Measurements from ENCODE around the gene GLP1R. TPM values are rescaled to one million over a fixed set of nuclear protein-coding genes. Genes with fewer than 3 reads are reported as not detected.

The GLP1R gene
- total and polyA plus RNA-seq, 2 of the 4 experiments (the other 2 are of a cell fraction) = not detected

DNA sequence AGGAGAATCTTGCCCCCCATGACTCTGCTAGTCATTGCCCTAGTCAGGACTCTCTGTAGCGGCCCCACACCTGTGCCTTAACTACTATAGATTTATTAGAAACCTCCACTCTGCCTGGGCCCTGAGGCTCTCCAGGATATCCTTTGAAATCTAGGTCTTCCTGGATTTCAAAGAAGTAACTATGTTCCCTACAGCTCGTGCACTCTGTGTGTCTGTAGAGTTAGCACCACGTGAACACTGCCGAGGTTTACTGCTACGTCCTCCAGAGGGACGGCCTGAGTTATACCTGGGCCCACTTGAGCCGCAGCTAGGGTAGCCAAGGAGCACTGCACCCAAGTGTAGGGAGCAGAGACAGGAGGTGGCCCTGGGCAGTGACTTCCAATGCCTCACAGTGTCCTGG lies 19.8 kb downstream of the GLP1R start:
- CTCF ChIA-PET = no interaction called here

More for the DNA sequence above, 19.8 kb downstream of the GLP1R start:
- Histone ChIP-seq H2AK5ac (ENCODE audit: low read depth, low read length) (no peak overlapping the region), H3K27me3 (ENCODE audit: control insufficient read depth, insufficient read depth, low read length) (peaks cover 3% of the 10 kb centered on the region; the same call in 1 of the 2 replicates), H3K79me1 (ENCODE audit: low read depth in 1 of 2, low read length in 2 of 2) (no peaks in the 10 kb centered on the region), H3K14ac (replicated peaks; ENCODE audit: low read depth, low read length) (no peak overlapping the region), H4K5ac (ENCODE audit: low read depth, low read length) (no peak overlapping the region), H2AK9ac (replicated peaks; ENCODE audit: low read depth, low read length, poor library complexity) (no peak overlapping the region), H2BK20ac (ENCODE audit: low read depth, low read length) (no peak overlapping the region), H3K23ac (ENCODE audit: low read depth, low read length) (no peak overlapping the region), H2BK5ac (ENCODE audit: low read depth, low read length, poor library complexity, severe bottlenecking) (no peak overlapping the region), H2AFZ (replicated peaks; ENCODE audit: low read length, poor library complexity) (no peak overlapping the region), H3K4me3 (ENCODE audit: insufficient read depth, low read depth, low read length) (no peak overlapping the region), H3K4ac (ENCODE audit: low read depth, low read length) (no peak overlapping the region), H3K4me2 (ENCODE audit: low read depth, low read length) (no peak overlapping the region), H3K4me1 (ENCODE audit: control insufficient read depth, insufficient read depth, low read length) (no peaks in the 10 kb centered on the region), H3K36me3 (ENCODE audit: control insufficient read depth, insufficient read depth, low read length) (no peaks in the 10 kb centered on the region), H3K9me3 (ENCODE audit: control insufficient read depth, insufficient read depth, low read length) (no peaks in the 10 kb centered on the region), H3K27ac (ENCODE audit: insufficient read depth, low read length) (no peak overlapping the region), H4K20me1 (ENCODE audit: insufficient read depth, low read length) (no peaks in the 10 kb centered on the region), H2BK120ac (ENCODE audit: low read depth, low read length) (no peak overlapping the region), H3K56ac (ENCODE audit: extremely low read depth, insufficient read depth, low read length) (no peak overlapping the region), H4K8ac (ENCODE audit: low read depth in 2 of 2, low read length in 2 of 2) (no peak overlapping the region), H3K18ac (ENCODE audit: low read depth, low read length) (no peak overlapping the region), H2BK15ac (ENCODE audit: low read depth, low read length) (no peak overlapping the region), H3K9ac (ENCODE audit: low read depth, low read length) (no peak overlapping the region), H4K91ac (ENCODE audit: insufficient read depth, low read depth, low read length) (no peak overlapping the region), H3K9me1 (ENCODE audit: insufficient read depth, low read length) (no peaks in the 10 kb centered on the region)
- BruUV-seq (replicated peaks) = no TSS peak
- POLR2A ChIA-PET (ENCODE audit: unreplicated experiment) = no interaction called here
- dilution Hi-C loops (cut with HindIII; ENCODE audit: low sequenced_read_pairs, unreplicated experiment) = no loop called here
- DNase-seq (no peak), ATAC-seq (ENCODE audit: low read depth) (no peak)
- 42% methylated on average over 5 of the region's 7 CpGs; no CpG with 5 or more reads in 1 of the 2 experiments for WGBS, 2 experiments (ENCODE audit: extremely low coverage in 2 of 2, insufficient read length in 1 of 2)
- in situ Hi-C loops (cut with MboI; ENCODE audit: low sequenced_read_pairs) = no loop called here
- intact Hi-C loops (cut with micrococcal nuclease) = no loop called here
- TF ChIP-seq NFE2L2 (IDR thresholded peaks at IDR 0.05; ENCODE audit: low read depth, low read length) (no peak), MAFK (IDR thresholded peaks at IDR 0.05; ENCODE audit: low read depth, low read length) (no peak), CEBPB (IDR thresholded peaks at IDR 0.05; ENCODE audit: low read depth, low read length) (no peak), SMC3 (IDR thresholded peaks at IDR 0.05; ENCODE audit: low read depth, low read length) (no peak), POLR2A (IDR thresholded peaks at IDR 0.05; ENCODE audit: low read depth, low read length) (no peak), RAD21 (IDR thresholded peaks at IDR 0.05; ENCODE audit: low read length) (no peak), BHLHE40 (IDR thresholded peaks at IDR 0.05; ENCODE audit: low read depth, low read length) (no peak), MXI1 (IDR thresholded peaks at IDR 0.05; ENCODE audit: borderline replicate concordance, low read depth, low read length) (no peak), CHD1 (IDR thresholded peaks at IDR 0.05; ENCODE audit: low read depth, low read length) (no peak), RCOR1 (IDR thresholded peaks at IDR 0.05; ENCODE audit: insufficient replicate concordance, low read length) (no peak)
